GM06990 (cell line): ENCODE data around the gene VCPKMT.

Experiments
- DNase-seq: peaks from one replicate; pipeline ENCODE4 v3.0.0-alpha.2; 2011; ENCODE audit not compliant: insufficient read length; ENCODE audit errors: extremely low read depth
- H3K27me3 ChIP-seq: replicated peaks from 2 replicates; pipeline ENCODE4 v1.6.0; 2011; ENCODE audit warnings: low read length; ENCODE audit not compliant: control insufficient read depth, insufficient read depth
- H3K36me3 ChIP-seq: 2 replicates; pipeline ENCODE4 v1.5.1; 2011; ENCODE audit warnings: low read length; ENCODE audit not compliant: control insufficient read depth, insufficient read depth
- H3K4me3 ChIP-seq: replicated peaks from 2 replicates; pipeline ENCODE4 v1.5.1; 2011; ENCODE audit warnings: low read depth, mild to moderate bottlenecking, control low read depth, low read length
- CTCF ChIP-seq: IDR thresholded peaks from 2 replicates; pipeline ENCODE4 v1.5.1; 2011; ENCODE audit warnings: low read length, control low read depth, mild to moderate bottlenecking, inconsistent platforms; ENCODE audit not compliant: insufficient read depth, poor library complexity, severe bottlenecking

Gene VCPKMT

DNA sequence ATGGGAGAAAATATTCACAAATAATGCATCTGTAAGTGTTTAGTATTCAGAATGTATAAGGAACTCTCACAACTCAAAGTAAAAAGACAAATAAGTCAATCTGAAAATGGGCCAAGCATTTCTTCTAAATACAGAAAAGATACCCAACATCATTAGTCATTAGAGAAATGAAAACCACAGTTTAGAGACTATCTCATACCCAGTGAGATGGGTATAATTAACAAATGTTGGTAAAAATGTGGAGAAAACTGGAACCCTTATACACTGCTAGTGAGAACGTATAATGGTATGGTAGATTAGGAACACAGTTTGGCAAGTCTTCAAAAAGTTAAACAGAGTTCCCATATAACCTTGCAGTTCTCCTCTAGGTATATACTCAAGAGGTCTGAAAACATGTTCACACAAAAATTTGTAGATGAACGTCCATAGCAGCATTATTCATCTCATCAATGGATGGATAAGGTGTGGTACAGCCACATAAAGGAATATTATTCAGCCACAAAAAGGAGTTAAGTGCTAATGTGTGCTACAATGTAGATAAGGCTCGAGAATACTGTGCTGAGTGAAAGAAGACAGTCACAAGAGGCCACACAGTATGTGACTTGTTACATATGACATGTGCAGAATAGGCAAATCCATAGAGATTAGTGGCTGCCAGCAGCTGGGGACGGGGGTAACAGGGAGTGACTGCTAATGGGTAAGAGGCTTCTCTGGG lies 5.9 kb downstream of the VCPKMT start:
- H3K27me3 ChIP-seq = no peaks in the 10 kb centered on the region
- no peak for TF ChIP-seq CTCF
- peaks cover 13% of the 10 kb centered on the region for H3K36me3 ChIP-seq
- H3K4me3 ChIP-seq = no peak overlapping the region
- no peak for DNase-seq

- Histone ChIP-seq H3K27me3 (no peaks in the 10 kb centered on the region), H3K4me3 (no peak overlapping the region), H3K36me3 (peaks cover 10% of the 10 kb centered on the region)
- no peak for DNase-seq
- no peak for TF ChIP-seq CTCF
Observed at GRCh38 chr14:50109342-50109741, 7.0 kb downstream of the VCPKMT start.

- no peak for DNase-seq
- no peak for TF ChIP-seq CTCF
Observed at GRCh38 chr14:50107850-50108249, 8.5 kb downstream of the VCPKMT start.

DNA sequence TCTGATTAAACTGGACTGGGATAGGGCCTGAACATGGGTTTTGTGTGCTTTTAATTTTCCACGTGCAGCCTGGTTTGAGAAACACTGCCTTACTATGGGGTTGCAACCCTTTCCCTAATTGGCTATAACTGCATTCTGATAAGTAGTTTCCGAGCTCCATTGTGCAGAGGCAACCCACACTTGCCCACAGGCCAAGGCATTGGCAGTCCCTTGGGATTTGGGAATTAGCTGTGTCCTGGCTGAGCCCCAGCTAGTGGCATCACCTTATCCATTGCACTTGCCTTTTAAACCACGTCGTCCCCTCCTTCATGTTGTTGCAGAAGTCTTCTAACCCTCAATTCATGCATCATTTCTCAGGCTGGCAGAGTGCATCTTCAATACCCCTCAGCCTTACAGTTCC lies 10.2 kb downstream of the VCPKMT start:
- peaks cover 6% of the 10 kb centered on the region for H3K36me3 ChIP-seq
- TF ChIP-seq CTCF = no peak
- no peak overlapping the region for H3K4me3 ChIP-seq
- no peak for DNase-seq
- no peaks in the 10 kb centered on the region for H3K27me3 ChIP-seq

More at GRCh38 chr14:50107850-50108249, 8.5 kb downstream of the VCPKMT start:
- Histone ChIP-seq H3K36me3 (peaks cover 10% of the 10 kb centered on the region), H3K27me3 (no peaks in the 10 kb centered on the region), H3K4me3 (no peak overlapping the region)

GRCh38 chr14:50103558-50103957 lies 12.8 kb downstream of the VCPKMT start:
- H3K4me3 ChIP-seq = no peak overlapping the region
- no peak for DNase-seq
- TF ChIP-seq CTCF = no peak
- H3K27me3 ChIP-seq = no peaks in the 10 kb centered on the region
- H3K36me3 ChIP-seq = peaks cover 5% of the 10 kb centered on the region

DNA sequence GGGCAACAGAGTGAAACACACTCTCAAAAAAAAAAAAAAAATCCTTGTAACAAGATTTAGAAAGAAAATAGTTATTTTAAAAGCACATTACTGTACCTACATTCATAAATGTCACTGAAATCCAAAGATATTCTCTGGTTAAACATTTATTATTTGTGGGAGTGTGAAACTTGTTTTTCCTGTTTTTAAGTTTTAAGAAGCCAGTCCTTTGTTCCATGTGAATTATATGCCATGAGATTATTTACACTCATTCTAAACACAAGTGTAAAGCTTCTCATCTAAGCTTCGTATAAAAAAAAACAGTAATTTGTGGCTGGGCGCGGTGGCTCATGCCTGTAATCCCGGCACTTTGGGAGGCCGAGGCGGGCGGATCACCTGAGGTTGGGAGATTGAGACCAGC lies 15.0 kb downstream of the VCPKMT start:
- DNase-seq = no peak
- no peaks in the 10 kb centered on the region for H3K27me3 ChIP-seq

More for the DNA sequence above, 15.0 kb downstream of the VCPKMT start:
- no peak for TF ChIP-seq CTCF
- no peaks in the 10 kb centered on the region for H3K36me3 ChIP-seq
- no peak overlapping the region for H3K4me3 ChIP-seq
